ENCODE measurements around the gene P2RX1.
A peak's percentile ranks its signal among the peaks of the same experiment; 100 is the strongest.

The P2RX1 gene

DNA sequence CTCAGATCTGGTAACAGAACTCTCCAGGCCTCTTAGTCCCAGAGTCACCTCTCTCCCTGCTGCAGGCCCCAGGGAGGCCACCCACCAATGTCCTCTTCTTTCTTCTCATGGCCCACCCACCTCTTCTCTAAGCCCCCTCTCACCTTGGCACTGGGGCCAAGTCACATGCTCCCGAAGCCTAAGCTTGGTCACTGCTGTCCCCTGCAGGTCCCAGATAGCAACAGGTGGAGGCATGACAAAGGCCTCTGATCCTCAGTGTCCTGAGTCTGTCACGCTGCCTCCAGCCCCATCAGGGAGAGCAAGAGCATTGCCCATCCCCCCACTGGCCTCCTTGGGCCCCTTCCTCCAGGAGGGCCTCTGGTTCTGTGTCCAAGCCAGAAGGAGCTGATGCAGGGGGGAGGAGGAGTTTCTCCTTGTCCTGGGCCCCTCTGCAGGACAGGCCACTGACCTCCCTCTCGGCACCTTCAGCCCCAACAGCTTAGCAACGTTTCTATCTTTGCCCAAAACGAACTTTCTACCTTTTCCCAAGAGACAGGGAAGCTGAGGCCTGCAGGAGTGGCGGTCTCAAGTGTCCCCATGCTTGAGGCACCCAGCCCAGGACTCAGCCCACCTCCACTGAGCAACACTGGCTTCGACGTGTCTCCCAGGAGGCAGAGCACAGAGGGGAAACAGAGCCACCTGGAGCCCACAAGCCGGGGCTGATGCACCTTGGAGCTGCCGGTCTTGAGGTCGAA, 8.6 kb downstream of the P2RX1 start:
- FAIRE-seq (peak; percentile 67), DNase-seq (ENCODE audit: insufficient read length, low spot score) (no peak)

- no peak for DNase-seq (ENCODE audit: insufficient read length, low spot score)
- FAIRE-seq, result no peak
Measured at GRCh38 chr17:3906881-3907280, 9.4 kb downstream of the P2RX1 start.

- FAIRE-seq (no peak), DNase-seq (ENCODE audit: insufficient read length, low spot score) (no peak)
Measured at GRCh38 chr17:3905017-3905520, 11.2 kb downstream of the P2RX1 start.

DNA sequence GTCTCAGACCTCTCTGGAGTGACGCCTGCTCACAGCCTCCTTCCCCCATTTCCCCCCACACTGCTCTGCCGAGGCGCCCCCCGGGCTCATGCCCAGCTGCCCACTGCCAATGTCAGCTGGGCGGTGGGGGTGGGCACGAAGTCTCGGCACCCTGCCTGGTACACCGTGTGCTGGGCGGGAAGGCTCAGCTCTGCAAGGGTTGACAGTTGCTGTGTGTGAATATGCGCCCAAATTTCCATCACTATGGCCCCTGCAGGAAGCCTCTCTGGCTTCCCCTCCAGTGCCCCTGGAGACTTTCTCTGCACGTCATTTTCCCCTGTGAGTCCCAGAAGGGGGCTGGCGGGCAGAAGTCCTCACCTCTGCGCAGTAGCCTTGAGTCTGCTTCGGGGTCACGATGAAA, 11.8 kb downstream of the P2RX1 start:
- DNase-seq (ENCODE audit: insufficient read length, low spot score), result no peak
- no peak for FAIRE-seq

- FAIRE-seq, result no peak
- DNase-seq (ENCODE audit: insufficient read length, low spot score), result no peak
Measured at GRCh38 chr17:3903881-3904290, 12.4 kb downstream of the P2RX1 start.

DNA sequence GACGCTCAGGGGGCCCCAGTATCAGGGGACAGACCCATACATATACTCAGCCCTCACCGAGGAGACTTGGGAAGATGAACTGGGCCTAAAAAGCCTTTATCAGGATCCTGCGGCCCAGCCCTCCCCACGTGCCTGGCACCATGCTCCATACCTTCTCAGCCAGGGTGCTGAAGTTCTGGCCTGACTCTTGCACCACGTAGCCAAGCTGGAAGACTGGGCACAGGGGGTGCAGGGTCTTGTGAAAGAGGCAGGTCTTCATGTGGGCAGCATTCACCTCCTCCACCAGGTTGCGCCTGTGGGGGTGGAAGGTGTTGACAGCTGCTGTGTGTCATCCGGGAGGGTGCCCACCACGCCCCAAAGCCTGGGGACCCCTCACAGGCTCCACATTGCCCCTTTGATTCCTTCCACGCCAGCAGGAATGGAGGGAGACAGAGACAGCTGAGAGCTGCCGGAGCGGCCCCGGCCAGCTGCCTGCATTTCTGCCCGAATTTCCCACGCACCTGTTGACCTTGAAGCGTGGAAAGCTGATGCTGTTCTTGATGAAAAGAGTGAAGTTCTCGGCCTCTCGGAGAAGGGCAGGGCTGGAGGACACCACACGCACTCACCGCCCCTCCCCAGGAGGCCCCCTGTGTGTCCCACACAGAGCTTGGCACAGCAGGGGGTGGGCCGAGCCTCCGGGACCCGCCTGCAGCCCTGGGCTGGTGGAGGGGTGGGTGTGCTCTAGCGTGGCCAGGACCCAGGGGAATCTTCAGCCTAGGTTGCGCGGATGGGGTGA, 13.0 kb downstream of the P2RX1 start:
- DNase-seq (ENCODE audit: insufficient read length, low spot score) (no peak), FAIRE-seq (no peak)

GRCh38 chr17:3900646-3901045, 15.6 kb downstream of the P2RX1 start:
- FAIRE-seq (no peak), DNase-seq (ENCODE audit: insufficient read length, low spot score) (no peak)

GRCh38 chr17:3897731-3898130, 18.5 kb downstream of the P2RX1 start:
- FAIRE-seq (no peak), DNase-seq (ENCODE audit: insufficient read length, low spot score) (no peak)

- no peak for FAIRE-seq
- DNase-seq (ENCODE audit: insufficient read length, low spot score), result no peak
Measured at GRCh38 chr17:3896968-3897235, 19.4 kb downstream of the P2RX1 start.

DNA sequence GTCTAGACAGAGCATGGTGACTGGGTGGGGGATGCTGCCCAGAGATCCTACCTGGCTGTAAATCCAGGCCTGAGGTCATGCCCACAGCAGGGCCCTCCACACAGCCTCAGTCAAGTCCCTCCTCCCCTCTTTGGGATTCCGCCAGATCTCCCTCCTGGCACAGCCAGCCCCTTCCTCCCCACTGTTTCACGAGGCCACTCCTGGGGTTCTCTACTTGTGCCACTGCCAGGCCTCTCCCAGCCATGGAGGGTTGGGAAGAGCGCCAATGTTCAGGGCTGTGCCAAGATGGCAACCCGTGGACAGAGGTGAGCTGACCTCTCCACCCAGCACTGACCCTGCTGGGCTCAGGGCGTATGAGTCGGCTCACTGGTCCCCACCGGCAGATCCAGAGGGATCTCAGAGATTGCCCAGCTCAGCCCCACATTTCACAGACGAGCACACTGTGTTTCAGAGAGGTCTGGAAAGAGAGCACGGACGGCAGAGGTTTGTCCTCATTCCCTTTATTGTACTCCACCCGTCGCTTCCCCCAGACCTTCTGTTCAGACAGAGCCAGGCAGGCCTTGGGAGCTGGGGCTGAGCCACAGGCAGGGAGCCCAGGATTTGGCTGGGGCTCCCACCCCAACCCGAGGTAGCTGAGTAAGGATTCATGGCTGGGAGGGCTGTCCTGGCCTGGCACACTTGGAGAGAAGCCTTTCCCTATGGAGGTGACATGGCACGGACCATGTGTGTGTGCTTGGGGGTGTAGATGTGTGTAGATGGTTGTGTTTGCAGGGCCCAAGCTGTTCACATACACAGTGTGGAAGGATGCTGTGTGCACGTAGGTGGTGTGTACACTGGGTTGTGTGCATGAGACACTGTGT, 19.9 kb downstream of the P2RX1 start:
- DNase-seq (ENCODE audit: insufficient read length, low spot score), result no peak
- peak; percentile 93 for FAIRE-seq

- DNase-seq (ENCODE audit: insufficient read length, low spot score) (no peak), FAIRE-seq (no peak)
Measured at GRCh38 chr17:3895354-3895753, 20.9 kb downstream of the P2RX1 start.

DNA sequence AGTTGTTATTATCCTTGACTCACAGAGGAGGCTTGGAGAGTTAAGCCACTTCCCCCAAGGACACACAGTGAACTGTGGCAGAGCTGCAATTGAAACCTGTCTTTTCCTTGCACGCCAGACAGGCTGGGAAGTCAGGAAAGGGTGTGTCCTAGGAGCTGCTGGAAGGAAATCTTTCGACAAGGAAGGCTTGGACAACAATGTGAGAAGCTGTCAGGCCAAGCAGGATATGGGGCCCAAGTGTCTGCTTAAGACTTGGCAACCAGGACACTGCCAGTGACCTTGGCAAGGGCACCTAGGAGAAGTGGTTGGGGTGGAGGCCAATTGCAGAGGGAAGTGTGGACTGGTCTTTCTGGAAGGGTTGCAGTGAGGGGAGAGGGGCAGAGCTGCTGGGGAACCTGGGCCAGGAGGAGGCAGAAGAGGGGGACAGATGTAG, 21.3 kb downstream of the P2RX1 start:
- DNase-seq (ENCODE audit: insufficient read length, low spot score) (no peak), FAIRE-seq (peak; percentile 74)

DNA sequence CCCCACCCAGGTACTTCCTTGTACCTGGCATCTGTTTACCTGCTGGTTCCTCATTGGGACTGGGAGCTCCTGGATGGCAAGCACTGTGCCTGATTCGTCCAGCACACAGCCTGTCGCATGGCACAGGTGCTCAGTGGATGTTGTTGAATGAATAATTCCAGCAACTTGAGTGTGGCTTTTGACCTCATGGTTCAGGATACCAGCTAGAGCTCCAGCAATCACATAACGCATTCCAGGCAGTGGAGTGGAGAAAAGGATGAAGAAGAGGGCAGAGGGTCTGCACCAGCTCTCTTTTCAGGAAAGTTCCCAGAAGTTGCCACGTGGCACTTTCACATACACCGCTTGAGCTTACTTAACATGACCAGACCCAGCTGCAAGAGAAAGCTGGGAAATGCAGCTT, 22.1 kb downstream of the P2RX1 start:
- DNase-seq (ENCODE audit: insufficient read length, low spot score) (no peak), FAIRE-seq (no peak)

- DNase-seq (ENCODE audit: insufficient read length, low spot score), result no peak
- no peak for FAIRE-seq
Measured at GRCh38 chr17:3893720-3894116, 22.5 kb downstream of the P2RX1 start.

- DNase-seq (ENCODE audit: insufficient read length, low spot score) (peak; percentile 96), FAIRE-seq (peak; percentile 85)
Measured at GRCh38 chr17:3893003-3893719, 23.1 kb downstream of the P2RX1 start, which contains the start of gene CAMKK1. Gene CAMKK1 (minus strand): TSS chr17:3893053. CDS start chr17:3885687, 7,366 bp downstream.

GRCh38 chr17:3892095-3892998, 23.9 kb downstream of the P2RX1 start:
- FAIRE-seq, result peak; percentile 97
- DNase-seq (ENCODE audit: insufficient read length, low spot score), result peak; percentile 67

- DNase-seq (ENCODE audit: insufficient read length, low spot score) (no peak), FAIRE-seq (no peak)
Measured at GRCh38 chr17:3891626-3892094, 24.6 kb downstream of the P2RX1 start.

- DNase-seq (ENCODE audit: insufficient read length, low spot score), result no peak
- FAIRE-seq, result no peak
Measured at GRCh38 chr17:3890878-3891219, 25.4 kb downstream of the P2RX1 start.

DNA sequence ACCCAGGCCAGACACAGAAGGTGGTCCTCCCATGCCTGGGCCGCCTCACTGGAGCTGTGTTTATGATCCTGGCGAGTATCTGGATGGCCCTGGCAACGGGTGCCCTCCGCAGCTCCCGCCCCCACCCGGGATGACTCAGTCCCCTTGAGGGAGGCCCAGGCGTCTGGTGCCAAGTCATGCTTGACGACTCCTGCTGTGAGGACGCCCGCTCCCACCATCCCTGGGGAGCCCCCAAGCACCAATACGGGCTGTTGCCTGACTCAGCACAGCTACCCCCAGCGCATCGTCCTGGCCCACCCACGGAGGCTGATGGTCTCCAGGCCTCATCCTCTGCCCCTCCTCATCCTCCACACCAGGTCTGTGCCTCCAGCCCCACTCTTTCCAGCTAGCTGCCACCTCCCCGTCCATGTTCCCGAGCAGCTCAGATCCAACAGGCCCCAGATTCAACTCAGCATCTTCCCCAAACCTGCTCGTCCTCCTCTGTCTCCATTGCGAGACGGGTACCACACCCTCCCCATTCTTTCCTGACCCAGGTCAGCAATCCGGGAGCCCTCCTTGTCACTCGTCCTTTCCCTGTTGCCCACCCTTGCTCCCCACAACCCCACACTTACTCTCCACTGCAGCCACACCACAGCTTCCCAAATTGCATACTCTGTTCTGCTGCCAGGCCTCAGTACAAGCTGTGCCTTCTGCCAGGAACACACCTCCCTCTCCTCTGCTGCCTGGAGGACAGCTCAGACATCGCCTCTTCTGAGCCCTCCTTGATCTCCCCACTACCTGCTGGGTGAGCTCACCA, 26.0 kb downstream of the P2RX1 start:
- DNase-seq (ENCODE audit: insufficient read length, low spot score), result peak; percentile 95
- FAIRE-seq, result peak; percentile 92

All from HTR-8/SVneo (cell line).